HL-60 (cell line): ENCODE data around the gene GATA6.

Source experiments
- DNase-seq, 2 experiments: peaks; one replicate each; pipeline ENCODE4 v3.0.0-alpha.2; 2010 to 2020; ENCODE audit warnings: low read depth in 1 of 2, low spot score in 1 of 2
- H3K27ac ChIP-seq: fragments of 250-450 bp; sonication (Bioruptor Pico); replicated peaks from 2 replicates; pipeline ENCODE4 v1.5.1; 2020; ENCODE audit warnings: mild to moderate bottlenecking, moderate library complexity
- H3K27me3 ChIP-seq: fragments of 250-450 bp; sonication (Bioruptor Pico); 2 replicates; pipeline ENCODE4 v1.5.1; 2021; ENCODE audit warnings: mild to moderate bottlenecking, moderate library complexity; ENCODE audit not compliant: insufficient read depth, poor library complexity, severe bottlenecking
- H3K4me3 ChIP-seq: replicated peaks from 2 replicates; pipeline ENCODE4 v1.5.1; 2011; ENCODE audit warnings: mild to moderate bottlenecking, control low read depth, low read length; ENCODE audit not compliant: insufficient read depth
- GABPA ChIP-seq: IDR thresholded peaks from 2 replicates; pipeline ENCODE4 v1.6.1; 2012; ENCODE audit warnings: low read depth
- POLR2AphosphoS5 ChIP-seq: IDR thresholded peaks from 2 replicates; pipeline ENCODE4 v1.6.1; 2012; ENCODE audit warnings: low read depth
- SPI1 ChIP-seq: IDR thresholded peaks from 2 replicates; pipeline ENCODE4 v1.6.1; 2012; ENCODE audit warnings: low read depth, mild to moderate bottlenecking, borderline replicate concordance
- TF ChIP-seq, protein P1 (sequence below): IDR thresholded peaks from 2 replicates; pipeline ENCODE4 v1.6.1; 2012; ENCODE audit warnings: low read depth; ENCODE audit not compliant: insufficient replicate concordance
- TF ChIP-seq, protein P2 (sequence below): IDR thresholded peaks from one replicate; pipeline ENCODE4 v1.5.1; 2011; ENCODE audit warnings: low read length, control low read depth, inconsistent platforms; ENCODE audit not compliant: insufficient read depth

The GATA6 gene

DNA sequence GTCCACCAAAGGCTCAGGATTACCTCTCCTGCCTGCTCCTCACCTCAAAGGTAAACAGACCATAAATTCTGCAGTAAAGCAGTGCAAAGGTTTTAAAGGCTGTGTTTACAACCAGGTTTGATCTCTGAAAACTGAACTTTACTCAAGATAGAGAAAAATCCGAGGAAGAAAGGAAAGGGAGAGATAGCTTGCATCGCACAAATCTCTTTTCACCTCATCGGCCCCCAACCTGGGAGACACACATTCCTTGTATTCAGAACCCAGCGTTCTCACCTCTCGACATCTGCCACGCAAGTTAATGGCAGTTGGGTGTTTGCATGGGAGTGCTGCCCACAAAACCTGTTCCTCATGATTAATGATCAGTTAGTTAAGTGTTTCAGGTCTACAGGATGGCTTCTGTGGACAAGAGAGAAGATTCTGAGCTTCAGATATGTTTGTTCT is 72.6 kb downstream of the GATA6 start:
- TF ChIP-seq GABPA = no peak
- TF ChIP-seq, protein P1, sequence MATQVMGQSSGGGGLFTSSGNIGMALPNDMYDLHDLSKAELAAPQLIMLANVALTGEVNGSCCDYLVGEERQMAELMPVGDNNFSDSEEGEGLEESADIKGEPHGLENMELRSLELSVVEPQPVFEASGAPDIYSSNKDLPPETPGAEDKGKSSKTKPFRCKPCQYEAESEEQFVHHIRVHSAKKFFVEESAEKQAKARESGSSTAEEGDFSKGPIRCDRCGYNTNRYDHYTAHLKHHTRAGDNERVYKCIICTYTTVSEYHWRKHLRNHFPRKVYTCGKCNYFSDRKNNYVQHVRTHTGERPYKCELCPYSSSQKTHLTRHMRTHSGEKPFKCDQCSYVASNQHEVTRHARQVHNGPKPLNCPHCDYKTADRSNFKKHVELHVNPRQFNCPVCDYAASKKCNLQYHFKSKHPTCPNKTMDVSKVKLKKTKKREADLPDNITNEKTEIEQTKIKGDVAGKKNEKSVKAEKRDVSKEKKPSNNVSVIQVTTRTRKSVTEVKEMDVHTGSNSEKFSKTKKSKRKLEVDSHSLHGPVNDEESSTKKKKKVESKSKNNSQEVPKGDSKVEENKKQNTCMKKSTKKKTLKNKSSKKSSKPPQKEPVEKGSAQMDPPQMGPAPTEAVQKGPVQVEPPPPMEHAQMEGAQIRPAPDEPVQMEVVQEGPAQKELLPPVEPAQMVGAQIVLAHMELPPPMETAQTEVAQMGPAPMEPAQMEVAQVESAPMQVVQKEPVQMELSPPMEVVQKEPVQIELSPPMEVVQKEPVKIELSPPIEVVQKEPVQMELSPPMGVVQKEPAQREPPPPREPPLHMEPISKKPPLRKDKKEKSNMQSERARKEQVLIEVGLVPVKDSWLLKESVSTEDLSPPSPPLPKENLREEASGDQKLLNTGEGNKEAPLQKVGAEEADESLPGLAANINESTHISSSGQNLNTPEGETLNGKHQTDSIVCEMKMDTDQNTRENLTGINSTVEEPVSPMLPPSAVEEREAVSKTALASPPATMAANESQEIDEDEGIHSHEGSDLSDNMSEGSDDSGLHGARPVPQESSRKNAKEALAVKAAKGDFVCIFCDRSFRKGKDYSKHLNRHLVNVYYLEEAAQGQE = no peak
- no peak for TF ChIP-seq POLR2AphosphoS5
- no peak for TF ChIP-seq SPI1
- TF ChIP-seq, protein P2, sequence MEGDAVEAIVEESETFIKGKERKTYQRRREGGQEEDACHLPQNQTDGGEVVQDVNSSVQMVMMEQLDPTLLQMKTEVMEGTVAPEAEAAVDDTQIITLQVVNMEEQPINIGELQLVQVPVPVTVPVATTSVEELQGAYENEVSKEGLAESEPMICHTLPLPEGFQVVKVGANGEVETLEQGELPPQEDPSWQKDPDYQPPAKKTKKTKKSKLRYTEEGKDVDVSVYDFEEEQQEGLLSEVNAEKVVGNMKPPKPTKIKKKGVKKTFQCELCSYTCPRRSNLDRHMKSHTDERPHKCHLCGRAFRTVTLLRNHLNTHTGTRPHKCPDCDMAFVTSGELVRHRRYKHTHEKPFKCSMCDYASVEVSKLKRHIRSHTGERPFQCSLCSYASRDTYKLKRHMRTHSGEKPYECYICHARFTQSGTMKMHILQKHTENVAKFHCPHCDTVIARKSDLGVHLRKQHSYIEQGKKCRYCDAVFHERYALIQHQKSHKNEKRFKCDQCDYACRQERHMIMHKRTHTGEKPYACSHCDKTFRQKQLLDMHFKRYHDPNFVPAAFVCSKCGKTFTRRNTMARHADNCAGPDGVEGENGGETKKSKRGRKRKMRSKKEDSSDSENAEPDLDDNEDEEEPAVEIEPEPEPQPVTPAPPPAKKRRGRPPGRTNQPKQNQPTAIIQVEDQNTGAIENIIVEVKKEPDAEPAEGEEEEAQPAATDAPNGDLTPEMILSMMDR = no peak
- no peak for DNase-seq
- Histone ChIP-seq H3K4me3 (no peak overlapping the region), H3K27ac (no peak overlapping the region), H3K27me3 (peaks cover 11% of the 10 kb centered on the region)

DNA sequence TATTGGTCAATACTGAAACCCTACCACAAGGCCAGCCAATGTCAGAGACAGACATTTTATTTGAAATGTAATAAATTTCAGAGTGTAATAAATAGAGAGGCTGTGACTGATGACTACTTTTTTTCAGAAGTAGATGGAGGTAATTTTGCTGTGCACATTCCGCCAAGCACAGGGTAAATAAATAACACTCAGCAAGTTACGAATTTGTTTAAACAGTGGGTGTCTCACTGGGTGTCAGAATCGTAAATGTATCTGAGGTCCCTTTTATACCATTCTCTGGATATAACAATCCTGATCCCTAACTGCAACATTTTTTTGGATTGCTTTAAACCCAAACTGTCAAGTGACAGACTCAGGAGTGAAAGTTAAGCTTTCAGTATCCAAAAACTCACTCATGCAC is 74.1 kb downstream of the GATA6 start:
- no peak overlapping the region for H3K4me3 ChIP-seq
- H3K27ac ChIP-seq = no peak overlapping the region
- TF ChIP-seq, protein P1 = no peak
- TF ChIP-seq GABPA (no peak), POLR2AphosphoS5 (no peak), SPI1 (no peak)
- TF ChIP-seq, protein P2 = no peak
- H3K27me3 ChIP-seq = peaks cover 10% of the 10 kb centered on the region
- DNase-seq = no peak

DNA sequence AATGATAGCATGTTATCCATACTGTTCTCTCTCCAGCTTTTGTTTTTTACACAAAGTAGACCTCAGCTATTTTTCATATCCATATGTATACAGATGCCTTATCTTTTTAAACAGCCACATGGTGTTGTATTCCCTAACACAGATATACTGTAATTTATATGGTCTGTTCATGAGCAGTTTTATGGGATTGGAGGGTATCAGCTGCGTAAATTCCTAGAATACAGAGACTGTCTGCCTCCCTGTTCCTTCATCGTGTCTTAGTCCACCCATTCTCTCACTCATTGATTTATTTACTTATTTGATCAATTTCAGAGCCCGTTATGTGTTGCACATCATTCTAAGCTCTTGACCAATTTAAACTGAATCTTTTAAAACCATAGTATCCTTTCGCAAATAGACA is 80.6 kb downstream of the GATA6 start:
- TF ChIP-seq SPI1 = no peak
- TF ChIP-seq, protein P1 = no peak
- TF ChIP-seq POLR2AphosphoS5 = no peak
- no peak for TF ChIP-seq GABPA
- TF ChIP-seq, protein P2 = no peak
- no peak overlapping the region for H3K4me3 ChIP-seq
- peaks cover 6% of the 10 kb centered on the region for H3K27me3 ChIP-seq
- DNase-seq = no peak
- H3K27ac ChIP-seq = no peak overlapping the region
